K562 (cell line): ENCODE measurements around the gene MAPKAPK3. TPM values are rescaled to one million over a fixed set of nuclear protein-coding genes. Genes with fewer than 3 reads are reported as not detected.

Experiments used
- ADNP ChIP-seq: fragments of 200-800 bp; sonication (Bioruptor generic); IDR thresholded peaks from 2 replicates; pipeline ENCODE4 v1.6.1; 2016; ENCODE audit warnings: missing genetic modification characterization, missing compliant biosample characterization
- BRCA1 ChIP-seq, 2 experiments: fragments of 450-650 bp in 1 of 2; sonication (generic) in 1 of 2; formaldehyde crosslinking in 1 of 2; IDR thresholded peaks; 2 replicates each; pipeline versions ENCODE4 v1.5.0 to v1.6.1; 2017 to 2020; ENCODE audit warnings: mild to moderate bottlenecking in 1 of 2, missing genetic modification reagents in 1 of 2
- BRF1 ChIP-seq: IDR thresholded peaks from 3 replicates; pipeline ENCODE4 v1.6.1; 2011; ENCODE audit warnings: borderline replicate concordance, mild to moderate bottlenecking; ENCODE audit not compliant: insufficient read length; ENCODE audit errors: extremely low read depth
- DMBX1 ChIP-seq: fragments of 250-450 bp; sonication (Bioruptor Pico); IDR thresholded peaks from 2 replicates; pipeline ENCODE4 v1.8.0; 2022; ENCODE audit warnings: inconsistent platforms, mild to moderate bottlenecking, moderate library complexity, borderline replicate concordance
- DPF2 ChIP-seq: fragments of 450-650 bp; IDR thresholded peaks from 2 replicates; pipeline ENCODE4 v1.6.1; 2016
- GTF2E2 ChIP-seq: fragments of 200-800 bp; sonication (Bioruptor generic); IDR thresholded peaks from 2 replicates; pipeline ENCODE4 v1.6.1; 2016; ENCODE audit warnings: missing genetic modification characterization, missing compliant biosample characterization
- MEIS2 ChIP-seq: fragments of 450-650 bp; IDR thresholded peaks from 2 replicates; pipeline ENCODE4 v1.6.1; 2014; ENCODE audit warnings: mild to moderate bottlenecking; ENCODE audit not compliant: partially characterized antibody
- NFIC ChIP-seq: fragments of 450-650 bp; IDR thresholded peaks from 2 replicates; pipeline ENCODE4 v1.6.1; 2017; ENCODE audit warnings: mild to moderate bottlenecking, inconsistent platforms
- RBM25 ChIP-seq: fragments of 200-400 bp; formaldehyde crosslinking; IDR thresholded peaks from 2 replicates; pipeline ENCODE4 v1.6.1; 2018; ENCODE audit warnings: low read length, low read depth, moderate library complexity; ENCODE audit not compliant: severe bottlenecking
- SMAD1 ChIP-seq: fragments of 150-350 bp; IDR thresholded peaks from 2 replicates; pipeline ENCODE4 v1.6.1; 2014; ENCODE audit warnings: low read length, low read depth; ENCODE audit not compliant: partially characterized antibody
- SMC3 ChIP-seq: conservative IDR thresholded peaks from 2 replicates; pipeline ENCODE4 v1.6.1; 2011; ENCODE audit warnings: low read depth, low read length, improper control_type of control experiment; ENCODE audit not compliant: insufficient read depth
- SOX6 ChIP-seq: fragments of 450-650 bp; IDR thresholded peaks from 2 replicates; pipeline ENCODE4 v1.6.1; 2014; ENCODE audit warnings: mild to moderate bottlenecking
- TAF9B ChIP-seq: fragments of 450-650 bp; IDR thresholded peaks from 2 replicates; pipeline ENCODE4 v1.6.1; 2018; ENCODE audit warnings: mild to moderate bottlenecking; ENCODE audit not compliant: partially characterized antibody
- TAL1 ChIP-seq: fragments of 450-650 bp; IDR thresholded peaks from 2 replicates; pipeline ENCODE4 v1.6.1; 2016; ENCODE audit warnings: mild to moderate bottlenecking
- ZNF318 ChIP-seq, 2 experiments: fragments of 450-650 bp; IDR thresholded peaks; 2 replicates each; pipeline ENCODE4 v1.6.1; 2016; ENCODE audit warnings: mild to moderate bottlenecking in 2 of 2, borderline replicate concordance in 1 of 2, low read depth in 1 of 2, moderate library complexity in 1 of 2
- polyA plus RNA-seq, 8 experiments: library from polyadenylated mRNA; depleted of rRNA in 4 of 8; stranded (reverse) in 5 of 8; unstranded in 3 of 8; fragments of >200 nt; fragmentation: Nextera tagmentation in 2 of 8; fragmentation: Illumina TruSeq in 1 of 8; extraction: Ambion mirVana in 2 of 8; extraction: Trizol in 1 of 8; gene quantifications; 2 replicates each; pipeline versions ENCODE4 v1.2.1 to v1.2.3, GENCODE V29; 2011 to 2014; ENCODE audit warnings: inconsistent platforms in 1 of 8, missing spikeins in 1 of 8
- total RNA-seq, 7 experiments: library from RNA; depleted of rRNA in 6 of 7; stranded (reverse); fragments of >200 nt in 6 of 7; fragmentation: Illumina TruSeq in 2 of 7; extraction: Trizol in 2 of 7; gene quantifications; 2 replicates each; pipeline versions ENCODE4 v1.2.1 to v1.2.3, GENCODE V29; 2011 to 2021; ENCODE audit warnings: low replicate concordance in 1 of 7
- TF ChIP-seq, protein P1 (sequence below): fragments of 450-650 bp; IDR thresholded peaks from 2 replicates; pipeline ENCODE4 v1.6.1; 2016
- TF ChIP-seq, protein P2 (sequence below): fragments of 250-450 bp; sonication (Bioruptor Pico); IDR thresholded peaks from 2 replicates; pipeline ENCODE4 v1.5.0; 2020; ENCODE audit warnings: mild to moderate bottlenecking, borderline replicate concordance

The MAPKAPK3 gene
- total and polyA plus RNA-seq, 9 of the 15 experiments (the other 6 are each of a cell fraction or from before 2014, with no cell fraction given) = 8.0 to 56.4 (median 41.2) TPM

GRCh38 chr3:50588759-50589433, 28.1 kb upstream of the MAPKAPK3 start (continued):
- TF ChIP-seq SMC3 (no peak), BRF1 (no peak), SOX6 (no peak), RBM25 (peak; percentile 52), SMAD1 (no peak), ADNP (tag) (no peak), DPF2 (0 out of 2 replicates have a peak, but pooled peaks have one; percentile 24), TAF9B (no peak), GTF2E2 (tag) (no peak), TAL1 (no peak), ZNF318 (IDR thresholded peaks at IDR 0.05; ENCODE audit: borderline replicate concordance in 1 of 2, low read depth in 1 of 2) (no peak), NFIC (0 out of 2 replicates have a peak, but pooled peaks have one; percentile 33), MEIS2 (peak; percentile 70), DMBX1 (CRISPR knock-in tag) (no peak), BRCA1 (IDR thresholded peaks at IDR 0.05) (no peak), BRCA1 (CRISPR knock-in tag; IDR thresholded peaks at IDR 0.05) (no peak)
- TF ChIP-seq, protein P1, sequence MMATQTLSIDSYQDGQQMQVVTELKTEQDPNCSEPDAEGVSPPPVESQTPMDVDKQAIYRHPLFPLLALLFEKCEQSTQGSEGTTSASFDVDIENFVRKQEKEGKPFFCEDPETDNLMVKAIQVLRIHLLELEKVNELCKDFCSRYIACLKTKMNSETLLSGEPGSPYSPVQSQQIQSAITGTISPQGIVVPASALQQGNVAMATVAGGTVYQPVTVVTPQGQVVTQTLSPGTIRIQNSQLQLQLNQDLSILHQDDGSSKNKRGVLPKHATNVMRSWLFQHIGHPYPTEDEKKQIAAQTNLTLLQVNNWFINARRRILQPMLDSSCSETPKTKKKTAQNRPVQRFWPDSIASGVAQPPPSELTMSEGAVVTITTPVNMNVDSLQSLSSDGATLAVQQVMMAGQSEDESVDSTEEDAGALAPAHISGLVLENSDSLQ = peak; percentile 96
- TF ChIP-seq, protein P2, sequence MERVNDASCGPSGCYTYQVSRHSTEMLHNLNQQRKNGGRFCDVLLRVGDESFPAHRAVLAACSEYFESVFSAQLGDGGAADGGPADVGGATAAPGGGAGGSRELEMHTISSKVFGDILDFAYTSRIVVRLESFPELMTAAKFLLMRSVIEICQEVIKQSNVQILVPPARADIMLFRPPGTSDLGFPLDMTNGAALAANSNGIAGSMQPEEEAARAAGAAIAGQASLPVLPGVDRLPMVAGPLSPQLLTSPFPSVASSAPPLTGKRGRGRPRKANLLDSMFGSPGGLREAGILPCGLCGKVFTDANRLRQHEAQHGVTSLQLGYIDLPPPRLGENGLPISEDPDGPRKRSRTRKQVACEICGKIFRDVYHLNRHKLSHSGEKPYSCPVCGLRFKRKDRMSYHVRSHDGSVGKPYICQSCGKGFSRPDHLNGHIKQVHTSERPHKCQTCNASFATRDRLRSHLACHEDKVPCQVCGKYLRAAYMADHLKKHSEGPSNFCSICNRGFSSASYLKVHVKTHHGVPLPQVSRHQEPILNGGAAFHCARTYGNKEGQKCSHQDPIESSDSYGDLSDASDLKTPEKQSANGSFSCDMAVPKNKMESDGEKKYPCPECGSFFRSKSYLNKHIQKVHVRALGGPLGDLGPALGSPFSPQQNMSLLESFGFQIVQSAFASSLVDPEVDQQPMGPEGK = no peak
